ENCODE measurements around the gene RBM15B.
"Not testable (repeated sequence)": the region's sequence is repeated elsewhere in the genome, so short reads cannot be mapped to it uniquely, and the experiment has no call there.

RBM15B gene

GRCh38 chr3:51386159-51386851 lies 4.8 kb upstream of the RBM15B start:
- H3K36me3 ChIP-seq (ENCODE audit: control insufficient read depth, insufficient read depth, low read length) = peaks cover 41% of the 10 kb centered on the region
- H3K27me3 ChIP-seq (ENCODE audit: control insufficient read depth, insufficient read depth, low read length) = no peaks in the 10 kb centered on the region
- peaks cover 27% of the 10 kb centered on the region for H3K4me1 ChIP-seq (ENCODE audit: control insufficient read depth, insufficient read depth, low read length)

DNA sequence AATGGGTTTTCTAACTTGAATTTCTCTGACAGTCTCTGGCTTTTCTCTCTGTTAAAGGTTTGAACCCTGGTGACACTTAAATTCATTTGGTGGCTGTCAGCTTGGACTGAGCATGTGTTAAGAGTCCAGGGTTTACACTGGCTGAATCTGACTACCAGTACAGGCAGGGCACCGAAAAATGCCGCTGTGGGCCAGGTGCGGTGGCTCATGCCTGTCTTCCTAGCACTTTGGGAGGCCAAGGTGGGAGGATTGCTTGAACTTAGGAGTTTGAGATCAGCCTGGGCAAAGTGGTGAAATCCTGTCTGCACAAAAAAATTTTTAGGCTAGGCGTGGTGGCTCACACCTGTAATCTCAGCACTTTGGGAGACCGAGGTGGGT lies 4.2 kb upstream of the RBM15B start:
- peak overlapping the region; percentile 94; the same call in 1 of the 2 replicates for H3K4me3 ChIP-seq (ENCODE audit: low read depth, low read length)
- H3K9ac ChIP-seq (ENCODE audit: low read length) = no peak overlapping the region
- H3K9me3 ChIP-seq (ENCODE audit: control insufficient read depth, insufficient read depth, low read depth, low read length) = no peaks in the 10 kb centered on the region
- peaks cover 41% of the 10 kb centered on the region for H3K36me3 ChIP-seq (ENCODE audit: control insufficient read depth, insufficient read depth, low read length)
- H3K4me1 ChIP-seq (ENCODE audit: control insufficient read depth, insufficient read depth, low read length) = peaks cover 27% of the 10 kb centered on the region
- H3K27ac ChIP-seq (ENCODE audit: low read depth, low read length) = no peak overlapping the region
- no peaks in the 10 kb centered on the region for H3K27me3 ChIP-seq (ENCODE audit: control insufficient read depth, insufficient read depth, low read length)

More at GRCh38 chr3:51386159-51386851, 4.8 kb upstream of the RBM15B start:
- Histone ChIP-seq H3K9ac (ENCODE audit: low read length) (peak overlapping the region; percentile 80), H3K27ac (ENCODE audit: low read depth, low read length) (no peak overlapping the region), H3K9me3 (ENCODE audit: control insufficient read depth, insufficient read depth, low read depth, low read length) (no peaks in the 10 kb centered on the region), H3K4me3 (ENCODE audit: low read depth, low read length) (peak overlapping the region; percentile 94)

DNA sequence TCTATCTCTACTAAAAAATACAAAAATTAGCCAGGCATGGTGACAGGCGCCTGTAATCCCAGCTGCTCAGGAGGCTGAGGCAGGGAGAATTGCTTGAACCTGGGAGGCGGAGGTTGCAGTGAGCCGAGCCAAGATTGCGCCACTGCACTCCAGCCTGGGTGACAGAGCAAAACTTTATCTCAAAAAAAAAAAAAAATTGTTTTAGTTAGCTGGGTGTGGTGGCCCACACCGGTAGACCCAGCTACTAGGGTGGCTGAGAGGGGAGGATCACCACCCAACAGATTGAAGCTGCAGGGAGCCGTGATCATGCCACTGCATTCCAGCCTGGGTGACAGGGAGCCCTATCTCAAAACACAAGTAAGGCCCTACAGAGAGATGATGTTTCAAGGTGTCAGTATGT lies 3.8 kb upstream of the RBM15B start:
- H3K27me3 ChIP-seq (ENCODE audit: control insufficient read depth, insufficient read depth, low read length); H3K9me3 ChIP-seq (ENCODE audit: control insufficient read depth, insufficient read depth, low read depth, low read length); H3K27ac ChIP-seq (ENCODE audit: low read depth, low read length); H3K9ac ChIP-seq (ENCODE audit: low read length): not testable (repeated sequence)
- Histone ChIP-seq H3K4me3 (ENCODE audit: low read depth, low read length) (peak overlapping the region; percentile 0; the same call in 1 of the 2 replicates), H3K4me1 (ENCODE audit: control insufficient read depth, insufficient read depth, low read length) (peaks cover 29% of the 10 kb centered on the region), H3K36me3 (ENCODE audit: control insufficient read depth, insufficient read depth, low read length) (peaks cover 43% of the 10 kb centered on the region)

DNA sequence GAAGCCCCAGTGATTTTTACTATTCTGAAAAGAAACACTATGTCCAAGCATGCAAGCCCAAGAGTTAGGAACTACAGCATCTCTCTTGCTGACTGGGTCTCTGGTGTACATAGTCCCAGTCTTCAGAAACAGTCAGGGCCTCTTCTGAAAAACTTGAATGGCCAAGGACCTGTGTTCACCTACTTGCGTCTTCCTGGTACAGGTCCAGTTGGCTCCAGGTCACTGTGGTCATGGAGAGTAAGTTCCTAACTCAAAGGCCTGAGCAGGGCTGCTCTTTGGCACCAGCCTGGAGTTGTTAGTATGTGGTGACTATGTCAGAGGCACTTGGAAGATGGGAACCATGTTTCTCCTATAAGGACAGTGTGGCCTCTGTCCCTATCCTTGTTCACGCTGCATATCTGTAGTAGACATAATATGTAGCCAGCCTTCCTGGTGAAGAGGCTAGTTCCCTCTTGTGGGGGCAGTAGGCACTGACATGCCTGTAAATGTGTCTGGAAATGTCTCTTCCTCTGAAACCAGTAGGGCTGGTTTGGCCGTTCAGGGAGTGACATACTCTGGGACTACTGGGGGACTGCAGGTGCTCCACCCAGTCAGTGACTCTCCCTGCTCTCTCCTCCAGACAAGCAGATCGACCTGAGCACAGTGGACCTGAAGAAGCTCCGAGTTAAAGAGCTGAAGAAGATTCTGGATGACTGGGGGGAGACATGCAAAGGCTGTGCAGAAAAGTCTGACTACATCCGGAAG lies 2.6 kb upstream of the RBM15B start:
- H3K36me3 ChIP-seq (ENCODE audit: control insufficient read depth, insufficient read depth, low read length) = peaks cover 55% of the 10 kb centered on the region
- no peaks in the 10 kb centered on the region for H3K27me3 ChIP-seq (ENCODE audit: control insufficient read depth, insufficient read depth, low read length)
- no peak overlapping the region for H3K9ac ChIP-seq (ENCODE audit: low read length)
- H3K4me1 ChIP-seq (ENCODE audit: control insufficient read depth, insufficient read depth, low read length) = peaks cover 32% of the 10 kb centered on the region
- H3K9me3 ChIP-seq (ENCODE audit: control insufficient read depth, insufficient read depth, low read depth, low read length) = no peaks in the 10 kb centered on the region
- H3K4me3 ChIP-seq (ENCODE audit: low read depth, low read length) = 0 out of 2 replicates have a peak overlapping the region, but pooled peaks have one; percentile 0
- no peak overlapping the region for H3K27ac ChIP-seq (ENCODE audit: low read depth, low read length)

- peaks cover 26% of the 10 kb centered on the region for H3K4me1 ChIP-seq (ENCODE audit: control insufficient read depth, insufficient read depth, low read length)
These were observed 1.5 kb upstream of the RBM15B start for GRCh38 chr3:51389423-51390183.

GRCh38 chr3:51390246-51391074 lies 625 bp upstream of the RBM15B start:
- H3K9ac ChIP-seq (ENCODE audit: low read length) = peak overlapping the region; percentile 32
- H3K27ac ChIP-seq (ENCODE audit: low read depth, low read length) = no peak overlapping the region
- peaks cover 75% of the 10 kb centered on the region for H3K36me3 ChIP-seq (ENCODE audit: control insufficient read depth, insufficient read depth, low read length)
- peak overlapping the region; percentile 37 for H3K4me3 ChIP-seq (ENCODE audit: low read depth, low read length)
- H3K4me1 ChIP-seq (ENCODE audit: control insufficient read depth, insufficient read depth, low read length) = peaks cover 26% of the 10 kb centered on the region
- no peaks in the 10 kb centered on the region for H3K27me3 ChIP-seq (ENCODE audit: control insufficient read depth, insufficient read depth, low read length)
- no peaks in the 10 kb centered on the region for H3K9me3 ChIP-seq (ENCODE audit: control insufficient read depth, insufficient read depth, low read depth, low read length)

More at GRCh38 chr3:51389423-51390183, 1.5 kb upstream of the RBM15B start:
- Histone ChIP-seq H3K27me3 (ENCODE audit: control insufficient read depth, insufficient read depth, low read length) (no peaks in the 10 kb centered on the region), H3K36me3 (ENCODE audit: control insufficient read depth, insufficient read depth, low read length) (peaks cover 66% of the 10 kb centered on the region), H3K27ac (ENCODE audit: low read depth, low read length) (no peak overlapping the region), H3K9ac (ENCODE audit: low read length) (no peak overlapping the region), H3K4me3 (ENCODE audit: low read depth, low read length) (no peak overlapping the region), H3K9me3 (ENCODE audit: control insufficient read depth, insufficient read depth, low read depth, low read length) (no peaks in the 10 kb centered on the region)

DNA sequence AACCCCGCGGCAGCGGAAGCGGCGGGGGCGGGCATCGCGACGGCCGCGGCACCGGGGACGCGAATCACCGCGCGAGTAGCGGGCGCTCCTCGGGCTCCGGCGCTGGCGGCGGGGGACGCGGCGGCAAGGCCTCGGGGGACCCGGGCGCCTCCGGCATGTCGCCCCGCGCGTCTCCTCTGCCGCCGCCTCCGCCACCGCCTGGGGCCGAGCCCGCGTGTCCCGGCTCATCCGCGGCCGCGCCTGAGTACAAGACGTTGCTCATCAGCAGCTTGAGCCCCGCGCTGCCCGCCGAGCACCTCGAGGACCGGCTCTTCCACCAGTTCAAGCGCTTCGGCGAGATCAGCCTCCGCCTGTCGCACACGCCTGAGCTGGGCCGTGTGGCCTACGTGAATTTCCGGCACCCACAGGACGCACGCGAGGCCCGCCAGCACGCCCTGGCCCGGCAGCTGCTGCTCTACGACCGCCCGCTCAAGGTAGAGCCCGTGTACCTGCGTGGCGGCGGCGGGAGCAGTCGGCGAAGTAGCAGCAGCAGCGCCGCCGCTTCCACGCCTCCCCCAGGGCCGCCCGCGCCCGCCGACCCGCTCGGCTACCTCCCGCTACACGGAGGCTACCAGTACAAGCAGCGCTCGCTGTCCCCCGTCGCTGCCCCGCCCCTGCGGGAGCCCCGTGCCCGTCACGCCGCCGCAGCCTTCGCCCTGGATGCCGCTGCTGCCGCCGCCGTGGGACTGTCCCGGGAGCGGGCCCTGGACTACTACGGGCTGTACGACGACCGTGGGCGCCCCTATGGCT lies 675 bp downstream of the RBM15B start:
- H3K27ac ChIP-seq (ENCODE audit: low read depth, low read length) = peak overlapping the region; percentile 79; the same call in 1 of the 2 replicates
- H3K36me3 ChIP-seq (ENCODE audit: control insufficient read depth, insufficient read depth, low read length) = peaks cover 81% of the 10 kb centered on the region
- no peaks in the 10 kb centered on the region for H3K27me3 ChIP-seq (ENCODE audit: control insufficient read depth, insufficient read depth, low read length)
- H3K9me3 ChIP-seq (ENCODE audit: control insufficient read depth, insufficient read depth, low read depth, low read length) = no peaks in the 10 kb centered on the region
- H3K9ac ChIP-seq (ENCODE audit: low read length) = peak overlapping the region; percentile 97
- peak overlapping the region; percentile 90 for H3K4me3 ChIP-seq (ENCODE audit: low read depth, low read length)
- peaks cover 18% of the 10 kb centered on the region; the same call in 1 of the 2 replicates for H3K4me1 ChIP-seq (ENCODE audit: control insufficient read depth, insufficient read depth, low read length)

GRCh38 chr3:51392355-51393133 lies 1.5 kb downstream of the RBM15B start:
- Histone ChIP-seq H3K27ac (ENCODE audit: low read depth, low read length) (no peak overlapping the region; the same call in 1 of the 2 replicates), H3K4me1 (ENCODE audit: control insufficient read depth, insufficient read depth, low read length) (peaks cover 16% of the 10 kb centered on the region; the same call in 1 of the 2 replicates), H3K9ac (ENCODE audit: low read length) (peak overlapping the region; percentile 97), H3K9me3 (ENCODE audit: control insufficient read depth, insufficient read depth, low read depth, low read length) (no peaks in the 10 kb centered on the region), H3K27me3 (ENCODE audit: control insufficient read depth, insufficient read depth, low read length) (no peaks in the 10 kb centered on the region), H3K36me3 (ENCODE audit: control insufficient read depth, insufficient read depth, low read length) (peaks cover 84% of the 10 kb centered on the region), H3K4me3 (ENCODE audit: low read depth, low read length) (peak overlapping the region; percentile 90)

- Histone ChIP-seq H3K36me3 (ENCODE audit: control insufficient read depth, insufficient read depth, low read length) (peaks cover 79% of the 10 kb centered on the region), H3K27ac (ENCODE audit: low read depth, low read length) (no peak overlapping the region), H3K9ac (ENCODE audit: low read length) (no peak overlapping the region), H3K4me3 (ENCODE audit: low read depth, low read length) (peak overlapping the region; percentile 90; the same call in 1 of the 2 replicates), H3K27me3 (ENCODE audit: control insufficient read depth, insufficient read depth, low read length) (no peaks in the 10 kb centered on the region), H3K4me1 (ENCODE audit: control insufficient read depth, insufficient read depth, low read length) (peaks cover 16% of the 10 kb centered on the region; the same call in 1 of the 2 replicates), H3K9me3 (ENCODE audit: control insufficient read depth, insufficient read depth, low read depth, low read length) (no peaks in the 10 kb centered on the region)
These were observed 2.0 kb downstream of the RBM15B start for GRCh38 chr3:51393134-51393495.
